GM12878 (cell line): Measurements from ENCODE around the gene LUZP2. TPM values are rescaled to one million over a fixed set of nuclear protein-coding genes. Genes with fewer than 3 reads are reported as not detected.

Source experiments
- ATAC-seq: fragments of 200-7000 bp; cut with Tn5 transposase; 3 replicates; pipeline ENCODE4 v1.9.1; 2020; ENCODE audit warnings: mild to moderate bottlenecking, moderate library complexity
- BruUV-seq: library from RNA; stranded (reverse); fragments of 400-500 nt; replicated peaks from 2 replicates; lab custom pipeline; 2021; lab: Mats Ljungman, UMichigan
- CTCF ChIA-PET: fragments of 300-600 bp; sonication (Branson Sonifier 250); formaldehyde crosslinking; extraction: SDS; loops from one replicate; lab custom pipeline; 2021; ENCODE audit warnings: inconsistent platforms; lab: Yijun Ruan, JAX
- POLR2A ChIA-PET: fragments of 350-600 bp; formaldehyde crosslinking; extraction: SDS; loops from one replicate; lab custom pipeline; 2021; ENCODE audit warnings: inconsistent platforms; lab: Charles Lee
- RAD21 ChIA-PET: fragments of 300-600 bp; sonication (Branson Sonifier 250); formaldehyde crosslinking; loops from one replicate; lab custom pipeline; 2023; ENCODE audit warnings: antibody characterized with exemption; ENCODE audit not compliant: unreplicated experiment; lab: Charles Lee
- SMC1A ChIA-PET: fragments of 300-600 bp; sonication (Branson Sonifier 250); formaldehyde crosslinking; loops from one replicate; lab custom pipeline; 2023; ENCODE audit not compliant: unreplicated experiment, uncharacterized antibody; lab: Charles Lee
- DNase-seq: peaks from one replicate; pipeline ENCODE4 v3.0.0-alpha.2; 2011; ENCODE audit warnings: low read depth, low spot score
- FAIRE-seq: peaks from 3 replicates; lab custom pipeline; 2011; peaks lifted over from hg19 to GRCh38; lab: Jason Lieb, UNC
- H2AFZ ChIP-seq: 2 replicates; pipeline ENCODE4 v1.6.0; 2011; ENCODE audit warnings: low read depth, low read length, control low read depth; ENCODE audit not compliant: control insufficient read depth
- H3K27ac ChIP-seq: 2 replicates; pipeline ENCODE4 v1.5.1; 2011; ENCODE audit warnings: control low read depth; ENCODE audit not compliant: control insufficient read depth, insufficient read depth
- H3K27me3 ChIP-seq, 2 experiments: replicated peaks in 1 of 2; 2 replicates each; pipeline versions ENCODE4 v1.6.0 to v1.6.1; 2011; ENCODE audit warnings: low read length in 1 of 2; ENCODE audit not compliant: control insufficient read depth in 2 of 2, insufficient read depth in 2 of 2
- H3K36me3 ChIP-seq, 2 experiments: 2 replicates each; pipeline ENCODE4 v1.5.1; 2011; ENCODE audit warnings: low read length in 1 of 2; ENCODE audit not compliant: control insufficient read depth in 2 of 2, insufficient read depth in 2 of 2
- H3K4me1 ChIP-seq: 2 replicates; pipeline ENCODE4 v1.6.1; 2011; ENCODE audit warnings: mild to moderate bottlenecking, low read length, moderate library complexity, mixed read lengths; ENCODE audit not compliant: control insufficient read depth, insufficient read depth
- H3K4me2 ChIP-seq: 2 replicates; pipeline ENCODE4 v1.6.0; 2011; ENCODE audit warnings: control low read depth; ENCODE audit not compliant: control insufficient read depth, insufficient read depth
- H3K4me3 ChIP-seq: fragments of 200-600 bp; sonication (generic); 2 replicates; pipeline ENCODE4 v1.5.1; 2016
- H3K79me2 ChIP-seq: 2 replicates; pipeline ENCODE4 v1.6.0; 2011; ENCODE audit warnings: low read length; ENCODE audit not compliant: control insufficient read depth, insufficient read depth
- H3K9ac ChIP-seq: 2 replicates; pipeline ENCODE4 v1.8.0; 2011; ENCODE audit warnings: low read length, control low read depth, mixed read lengths; ENCODE audit not compliant: control insufficient read depth, insufficient read depth
- H3K9me3 ChIP-seq: replicated peaks from 3 replicates; pipeline ENCODE4 v1.5.1; 2011; ENCODE audit warnings: mild to moderate bottlenecking, low read length; ENCODE audit not compliant: control insufficient read depth, insufficient read depth
- H4K20me1 ChIP-seq: 2 replicates; pipeline ENCODE4 v1.6.0; 2011; ENCODE audit not compliant: control insufficient read depth, insufficient read depth
- BCLAF1 ChIP-seq: fragments of 450-650 bp; IDR thresholded peaks from 2 replicates; pipeline ENCODE4 v1.6.1; 2017; ENCODE audit warnings: antibody characterized with exemption, mild to moderate bottlenecking, moderate library complexity
- CEBPZ ChIP-seq: fragments of 150-350 bp; IDR thresholded peaks from 2 replicates; pipeline ENCODE4 v1.6.1; 2016; ENCODE audit warnings: low read depth, low read length
- CHD4 ChIP-seq: fragments of 200-600 bp; sonication (generic); IDR thresholded peaks from 2 replicates; pipeline ENCODE4 v1.6.1; 2016; ENCODE audit warnings: mild to moderate bottlenecking
- EED ChIP-seq: sonication (generic); IDR thresholded peaks from 2 replicates; pipeline ENCODE4 v1.6.1; 2016; ENCODE audit warnings: antibody characterized with exemption, low read depth
- HSF1 ChIP-seq: fragments of 150-350 bp; IDR thresholded peaks from 2 replicates; pipeline ENCODE4 v1.6.1; 2014; ENCODE audit warnings: mild to moderate bottlenecking, low read depth, low read length
- IRF5 ChIP-seq: fragments of 450-650 bp; IDR thresholded peaks from 2 replicates; pipeline ENCODE4 v1.6.1; 2017; ENCODE audit warnings: borderline replicate concordance
- NR2C1 ChIP-seq: fragments of 450-650 bp; IDR thresholded peaks from 2 replicates; pipeline ENCODE4 v1.6.1; 2017; ENCODE audit warnings: antibody characterized with exemption, mild to moderate bottlenecking, moderate library complexity
- RBBP5 ChIP-seq: fragments of 200-600 bp; sonication (generic); conservative IDR thresholded peaks from 2 replicates; pipeline ENCODE4 v1.6.1; 2016
- USF1 ChIP-seq: IDR thresholded peaks from 2 replicates; pipeline ENCODE4 v1.6.1; 2011; ENCODE audit warnings: borderline replicate concordance, low read depth, mild to moderate bottlenecking, moderate library complexity, mixed read lengths, low read length; ENCODE audit not compliant: insufficient read depth; ENCODE audit errors: extremely low read length
- ZNF24 ChIP-seq: fragments of 450-650 bp; IDR thresholded peaks from 2 replicates; pipeline ENCODE4 v1.6.1; 2017; ENCODE audit warnings: antibody characterized with exemption, mild to moderate bottlenecking
- ZSCAN29 ChIP-seq: fragments of 450-650 bp; IDR thresholded peaks from 2 replicates; pipeline ENCODE4 v1.6.1; 2017; ENCODE audit warnings: mild to moderate bottlenecking, moderate library complexity
- in situ Hi-C: fragments of 300-500 bp; cut with MboI; formaldehyde crosslinking; loops from 9 replicates; pipeline ENCODE4 v1.14.3; 2018; ENCODE audit warnings: mixed read lengths
- intact Hi-C: fragments of 100-400 bp; cut with micrococcal nuclease; formaldehyde crosslinking; loops from one replicate; pipeline ENCODE4 v1.14.2; 2022; ENCODE audit not compliant: unreplicated experiment
- polyA plus RNA-seq, 11 experiments: library from polyadenylated mRNA; depleted of rRNA in 4 of 11; unstranded in 6 of 11; stranded (reverse) in 5 of 11; fragments of >200 nt; fragmentation: Nextera tagmentation in 4 of 11; fragmentation: Illumina TruSeq in 1 of 11; extraction: Ambion mirVana in 4 of 11; extraction: Trizol in 1 of 11; gene quantifications; 1 replicate in 1 of 11; 2 replicates in 10 of 11; pipeline versions ENCODE4 v1.2.1 to v1.2.3, GENCODE V29; 2011 to 2016; ENCODE audit warnings: inconsistent platforms in 2 of 11, missing spikeins in 2 of 11, low read depth in 1 of 11
- total RNA-seq, 4 experiments: library from RNA; depleted of rRNA in 3 of 4; stranded (reverse); fragments of >200 nt in 3 of 4; fragmentation: Illumina TruSeq in 1 of 4; extraction: Trizol in 1 of 4; gene quantifications; 2 replicates each; pipeline versions ENCODE4 v1.2.1 to v1.2.3, GENCODE V29; 2013 to 2021

Gene LUZP2
- total and polyA plus RNA-seq, 10 of the 15 experiments (the other 5 are each of a cell fraction or from before 2014, with no cell fraction given), result not detected

- TF ChIP-seq CHD4 (no peak), NR2C1 (no peak), CEBPZ (no peak), EED (no peak)
Observed at GRCh38 chr11:25037431-25037830, 540.6 kb downstream of the LUZP2 start (continued).

- no peaks in the 10 kb centered on the region for H3K79me2 ChIP-seq
- no peak overlapping the region for H3K4me3 ChIP-seq
- CTCF ChIA-PET, result no interaction called here
- intact Hi-C loops, result no loop called here
- H3K27me3 ChIP-seq, result no peaks in the 10 kb centered on the region
- H3K4me2 ChIP-seq, result no peak overlapping the region
- RAD21 ChIA-PET, result no interaction called here
- DNase-seq (no peak), FAIRE-seq (no peak), ATAC-seq (no peak)
- SMC1A ChIA-PET, result no interaction called here
- no peak overlapping the region for H3K27ac ChIP-seq
- H3K9me3 ChIP-seq, result no peaks in the 10 kb centered on the region
- H3K36me3 ChIP-seq, result no peaks in the 10 kb centered on the region
- no TSS peak for BruUV-seq
- no peak overlapping the region for H2AFZ ChIP-seq
- in situ Hi-C loops, result no loop called here
- POLR2A ChIA-PET, result no interaction called here
- no peaks in the 10 kb centered on the region for H3K4me1 ChIP-seq
- H4K20me1 ChIP-seq, result no peaks in the 10 kb centered on the region
- H3K9ac ChIP-seq, result no peak overlapping the region
- TF ChIP-seq ZNF24 (no peak), BCLAF1 (no peak), RBBP5 (no peak), IRF5 (no peak), USF1 (no peak), ZSCAN29 (no peak), HSF1 (no peak)
Observed at GRCh38 chr11:25038131-25038530, 541.3 kb downstream of the LUZP2 start.
